GM12892 (cell line): ENCODE results near the gene CRYGB.

Experiments used
- POLR2A ChIP-seq: IDR thresholded peaks from 2 replicates; pipeline ENCODE4 v1.6.1; 2011; ENCODE audit warnings: low read depth, low read length, control low read depth
- POLR2AphosphoS5 ChIP-seq: IDR thresholded peaks from 2 replicates; pipeline ENCODE4 v1.6.1; 2011; ENCODE audit warnings: low read depth, low read length, control low read depth
- TAF1 ChIP-seq: IDR thresholded peaks from 2 replicates; pipeline ENCODE4 v1.6.1; 2011; ENCODE audit warnings: low read depth, mild to moderate bottlenecking, control low read depth, low read length, borderline replicate concordance

GRCh38 chr2:208174144-208174543, 28.2 kb upstream of the CRYGB start:
- TF ChIP-seq POLR2A: no peak
- TF ChIP-seq POLR2AphosphoS5: no peak
- TF ChIP-seq TAF1: no peak
